ENCODE results near the gene ADAT3. TPM values are rescaled to one million over a fixed set of nuclear protein-coding genes. Genes with fewer than 3 reads are reported as not detected.

ADAT3 gene
- 1 to 10 TPM; 3.7 to 4.9 TPM for total RNA-seq
- polyA plus RNA-seq, result 1 to 10 TPM; 1.4 to 3.9 TPM

DNA sequence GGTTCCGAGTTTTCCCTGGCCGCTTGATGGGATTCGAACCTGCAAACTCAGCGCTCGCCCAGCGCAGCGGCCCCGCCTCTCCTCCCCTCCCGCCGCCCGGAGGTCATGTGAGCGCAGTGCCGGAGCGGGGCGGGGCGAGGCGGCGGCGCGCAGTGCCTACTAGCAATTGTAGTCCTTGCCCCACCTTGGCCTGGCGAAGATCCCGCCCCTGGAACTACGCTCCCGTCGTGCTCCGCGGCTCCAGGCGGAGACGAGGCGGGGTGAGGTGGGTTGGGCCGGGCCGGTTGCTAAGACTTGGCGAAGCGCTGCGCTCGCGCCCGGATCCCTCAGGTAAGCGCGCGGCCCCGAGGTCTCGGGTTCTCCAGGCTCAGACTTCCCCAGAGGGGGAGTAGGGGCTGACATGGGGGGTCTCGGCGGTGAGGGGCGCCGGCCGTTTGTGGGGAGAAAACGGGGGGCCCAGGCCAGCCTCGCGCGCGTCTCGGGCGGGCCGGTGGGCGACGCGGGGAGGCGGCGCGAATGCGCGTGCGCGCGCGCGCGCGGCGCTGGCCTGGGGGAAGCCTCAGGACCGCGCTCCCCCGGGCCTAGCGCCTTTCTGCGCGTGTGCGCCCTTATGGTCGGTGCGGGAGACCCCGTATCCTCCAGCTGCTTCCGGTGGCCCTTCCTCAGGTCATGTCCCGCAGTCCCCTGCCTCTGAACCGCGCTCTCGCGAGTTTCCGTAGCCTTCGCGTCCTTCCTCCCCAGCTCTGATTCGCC, at the start of gene ADAT3, which contains the start of gene SCAMP4:
ADAT3 (plus strand) TSS at position 290 of the 753 bp plus-strand sequence. CDS start 6,649 bp downstream, outside the sequence.
SCAMP4 (plus strand) TSS at position 290 of the 753 bp plus-strand sequence. CDS start 9,621 bp downstream, outside the sequence.
- peaks cover 14% of the 10 kb centered on the region for H3K4me1 ChIP-seq (ENCODE audit: insufficient read depth, low read length)
- POLR2A ChIA-PET (ENCODE audit: partially characterized antibody), result interaction anchor here (0.6 to 2.4 kb wide), 12 partner anchors 8 to 425 kb away, joined by 3 to 15 read pairs (median 4); no protein-coding TSS in a partner anchor

GRCh38 chr19:1855828-1856255, 49.4 kb upstream of the ADAT3 start:
- Mint-ChIP-seq H3K4me3 (peak overlapping the region; percentile 82 to 88 (median 86)), H3K36me3 (peaks cover 0 to 4% of the 10 kb centered on the region in 2 donors), H3K27ac (peak overlapping the region; percentile 89 to 94 (median 93)), H3K27me3 (no peaks in the 10 kb centered on the region), H3K9me3 (peaks cover 0 to 2% (median 0%) of the 10 kb centered on the region in 8 donors), H3K4me1 (peaks cover 23 to 69% (median 46%) of the 10 kb centered on the region in 4 donors)
- ChIA-PET POLR2A (ENCODE audit: partially characterized antibody) (interaction anchor here (0.7 to 5.1 kb wide), 11 partner anchors 9 to 756 kb away, joined by 3 to 41 read pairs (median 5); partner anchors contain the start of genes ABHD17A and MKNK2), CTCF (ENCODE audit: partially characterized antibody) (interaction anchor here (1.8 kb wide), 1 partner anchor 10 kb away, joined by 4 read pairs; no protein-coding TSS in a partner anchor)
- DNase-seq, result peak in 4 of 5 donors; percentile 26 to 60 (median 38)
- H3K4me1 ChIP-seq (ENCODE audit: insufficient read depth, low read length), result peaks cover 92% of the 10 kb centered on the region
- peak overlapping the region; percentile 73 for H3K27ac ChIP-seq (ENCODE audit: low read depth, low read length)
- H3K9me3 ChIP-seq (ENCODE audit: control insufficient read depth in 1 of 2, low read length in 2 of 2), result no peaks in the 10 kb centered on the region
- no peaks in the 10 kb centered on the region for H3K36me3 ChIP-seq (ENCODE audit: insufficient read depth, low read length)
- H3K27me3 ChIP-seq (ENCODE audit: insufficient read depth, low read length), result no peaks in the 10 kb centered on the region
- intact Hi-C loops (cut with micrococcal nuclease), result loop anchor here (1.0 kb wide), 1 partner anchor 8 kb away; no protein-coding TSS in a partner anchor
- H3K4me3 ChIP-seq (ENCODE audit: low read length in 2 of 2), result peak overlapping the region; percentile 67 to 77

More for the DNA sequence above, at the start of gene ADAT3, which contains the start of gene SCAMP4:
- Histone ChIP-seq H3K27ac (ENCODE audit: low read depth, low read length) (peak within 1 kb of the TSS; percentile 62), H3K27me3 (ENCODE audit: insufficient read depth, low read length) (no peaks in the 10 kb centered on the region), H3K36me3 (ENCODE audit: insufficient read depth, low read length) (no peaks in the 10 kb centered on the region), H3K9me3 (ENCODE audit: control insufficient read depth in 1 of 2, low read length in 2 of 2) (no peaks in the 10 kb centered on the region), H3K4me3 (ENCODE audit: low read length in 2 of 2) (peak within 1 kb of the TSS; percentile 57 to 75)
- Mint-ChIP-seq H3K9me3 (no peaks in the 10 kb centered on the region), H3K4me3 (peak within 1 kb of the TSS; percentile 87 to 96 (median 93)), H3K27me3 (no peaks in the 10 kb centered on the region), H3K4me1 (peaks cover 10 to 46% (median 12%) of the 10 kb centered on the region in 4 donors), H3K27ac (peak within 1 kb of the TSS; percentile 82 to 97 (median 96)), H3K36me3 (peaks cover 0 to 2% of the 10 kb centered on the region in 2 donors)
- peak; percentile 96 to 99 (median 98) for DNase-seq
- intact Hi-C loops (cut with micrococcal nuclease), result loop anchor here (1.0 kb wide), 7 partner anchors 8 to 57 kb away; partner anchors contain the start of genes ABHD17A and REXO1
- CTCF ChIA-PET (ENCODE audit: partially characterized antibody), result interaction anchor here (0.9 kb wide), 1 partner anchor 41 kb away, joined by 4 read pairs; no protein-coding TSS in a partner anchor

DNA sequence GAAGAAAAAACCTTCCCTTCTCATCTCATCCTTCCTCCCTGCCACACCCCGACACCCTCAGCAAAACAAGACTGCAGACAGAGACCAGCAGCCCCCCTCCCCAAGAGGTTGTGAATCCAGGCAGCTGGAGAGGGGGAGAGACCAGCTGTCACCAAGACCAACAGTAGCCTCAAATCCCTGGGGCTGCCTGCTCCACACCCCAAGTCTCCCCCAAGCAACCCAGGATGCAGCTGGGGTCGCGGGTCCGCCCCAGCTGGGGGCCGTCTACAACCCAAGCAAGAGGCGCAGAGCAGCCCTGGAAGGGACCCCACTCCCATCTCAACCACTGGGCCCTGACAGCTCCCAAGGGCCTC, 48.9 kb upstream of the ADAT3 start:
- H3K4me1 ChIP-seq (ENCODE audit: insufficient read depth, low read length), result peaks cover 96% of the 10 kb centered on the region
- H3K4me3 Mint-ChIP-seq, result peak overlapping the region; percentile 82 to 88 (median 86)
- H3K27ac ChIP-seq (ENCODE audit: low read depth, low read length), result peak overlapping the region; percentile 73
- H3K4me3 ChIP-seq (ENCODE audit: low read length in 2 of 2), result peak overlapping the region; percentile 67 to 77
- H3K4me1 Mint-ChIP-seq, result peaks cover 22 to 69% (median 48%) of the 10 kb centered on the region in 4 donors
- H3K9me3 ChIP-seq (ENCODE audit: control insufficient read depth in 1 of 2, low read length in 2 of 2), result no peaks in the 10 kb centered on the region
- H3K27ac Mint-ChIP-seq, result peak overlapping the region; percentile 89 to 94 (median 93)
- H3K36me3 ChIP-seq (ENCODE audit: insufficient read depth, low read length), result no peaks in the 10 kb centered on the region
- H3K36me3 Mint-ChIP-seq, result peaks cover 0 to 4% of the 10 kb centered on the region in 2 donors
- ChIA-PET POLR2A (ENCODE audit: partially characterized antibody) (interaction anchor here (0.7 to 5.1 kb wide), 9 partner anchors 8 to 755 kb away, joined by 3 to 41 read pairs (median 6); partner anchors contain the start of genes ABHD17A and MKNK2), CTCF (ENCODE audit: partially characterized antibody) (no interaction called here)
- peak in 1 of 5 donors; percentile 45 for DNase-seq
- H3K27me3 ChIP-seq (ENCODE audit: insufficient read depth, low read length), result no peaks in the 10 kb centered on the region
- H3K27me3 Mint-ChIP-seq, result no peaks in the 10 kb centered on the region
- peaks cover 0 to 2% (median 0%) of the 10 kb centered on the region in 8 donors for H3K9me3 Mint-ChIP-seq
- intact Hi-C loops (cut with micrococcal nuclease), result no loop called here

DNA sequence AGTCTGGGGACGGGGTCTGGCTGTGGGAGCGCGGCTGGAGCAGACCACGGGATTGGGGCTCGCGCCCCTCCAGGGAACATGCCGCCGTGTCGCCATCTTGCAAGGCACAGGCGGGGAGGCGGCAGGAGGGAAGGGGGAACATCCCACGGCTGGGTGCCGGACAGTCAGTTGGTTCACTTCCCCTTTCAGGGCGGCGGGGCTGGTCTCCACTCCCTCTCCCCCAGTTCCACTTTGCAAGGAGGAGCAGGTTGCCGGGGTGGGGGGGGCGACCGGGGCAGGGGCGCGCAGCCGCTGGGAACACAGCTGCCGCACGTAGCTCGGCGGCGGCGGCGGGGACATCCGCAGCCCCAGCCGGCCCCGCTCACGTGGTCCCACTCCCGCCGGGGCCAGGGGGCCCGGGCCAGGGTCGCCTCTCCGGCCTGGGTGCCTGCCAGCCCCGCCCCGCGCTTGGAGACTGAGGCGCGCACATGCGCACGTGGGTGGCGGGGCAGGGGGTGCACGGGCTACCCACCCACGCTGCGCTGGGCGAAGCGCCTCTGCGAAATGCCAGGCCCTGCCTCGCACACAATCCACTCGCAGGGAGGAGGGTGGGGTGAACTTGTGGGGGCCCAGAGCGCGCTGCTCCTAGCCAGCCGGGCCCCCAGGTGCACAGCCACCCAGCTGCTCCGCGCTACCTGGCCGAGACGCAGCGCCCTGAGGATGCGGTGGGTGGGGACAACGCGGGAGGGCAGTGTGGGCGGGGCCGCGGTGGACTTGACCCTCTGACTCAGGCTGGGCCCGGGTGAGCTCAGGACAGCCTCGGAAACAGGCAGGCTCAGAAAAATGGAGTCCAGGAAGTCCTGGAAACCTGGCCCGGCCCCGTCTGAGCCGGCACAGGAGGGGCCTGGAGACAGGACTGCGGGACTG, 48.2 kb upstream of the ADAT3 start:
- H3K27ac ChIP-seq (ENCODE audit: low read depth, low read length), result peak overlapping the region; percentile 73
- Mint-ChIP-seq H3K36me3 (peaks cover 0 to 4% of the 10 kb centered on the region in 2 donors), H3K27ac (peak overlapping the region; percentile 90 to 99 (median 94)), H3K27me3 (no peaks in the 10 kb centered on the region), H3K4me3 (peak overlapping the region; percentile 82 to 88 (median 86)), H3K9me3 (peaks cover 0 to 2% (median 0%) of the 10 kb centered on the region in 8 donors), H3K4me1 (peaks cover 25 to 74% (median 53%) of the 10 kb centered on the region in 4 donors)
- peaks cover 96% of the 10 kb centered on the region for H3K4me1 ChIP-seq (ENCODE audit: insufficient read depth, low read length)
- no peaks in the 10 kb centered on the region for H3K36me3 ChIP-seq (ENCODE audit: insufficient read depth, low read length)
- DNase-seq, result peak in 4 of 5 donors; percentile 34 to 42 (median 40)
- CTCF ChIA-PET (ENCODE audit: partially characterized antibody), result interaction anchor here (0.6 to 1.4 kb wide), 3 partner anchors 8 to 85 kb away, joined by 3 to 4 read pairs (median 3); no protein-coding TSS in a partner anchor
- intact Hi-C loops (cut with micrococcal nuclease), result no loop called here
- POLR2A ChIA-PET (ENCODE audit: partially characterized antibody), result interaction anchor here (0.9 to 5.1 kb wide), 11 partner anchors 8 to 228 kb away, joined by 3 to 41 read pairs (median 6); partner anchors contain the start of gene ABHD17A
- H3K9me3 ChIP-seq (ENCODE audit: control insufficient read depth in 1 of 2, low read length in 2 of 2), result no peaks in the 10 kb centered on the region
- no peaks in the 10 kb centered on the region for H3K27me3 ChIP-seq (ENCODE audit: insufficient read depth, low read length)
- H3K4me3 ChIP-seq (ENCODE audit: low read length in 2 of 2), result peak overlapping the region; percentile 67 to 77

GRCh38 chr19:1857648-1858326, 47.4 kb upstream of the ADAT3 start:
- Mint-ChIP-seq H3K27me3 (no peaks in the 10 kb centered on the region), H3K9me3 (peaks cover 0 to 2% (median 0%) of the 10 kb centered on the region in 8 donors), H3K4me3 (peak overlapping the region in 7 of 8 donors; percentile 51 to 80 (median 69)), H3K36me3 (peaks cover 0 to 9% of the 10 kb centered on the region in 2 donors), H3K4me1 (peaks cover 25 to 81% (median 50%) of the 10 kb centered on the region in 4 donors), H3K27ac (peak overlapping the region; percentile 76 to 99 (median 87))
- DNase-seq, result no peak
- H3K27me3 ChIP-seq (ENCODE audit: insufficient read depth, low read length), result no peaks in the 10 kb centered on the region
- peaks cover 90% of the 10 kb centered on the region for H3K4me1 ChIP-seq (ENCODE audit: insufficient read depth, low read length)
- intact Hi-C loops (cut with micrococcal nuclease), result no loop called here
- no peaks in the 10 kb centered on the region for H3K36me3 ChIP-seq (ENCODE audit: insufficient read depth, low read length)
- no peaks in the 10 kb centered on the region for H3K9me3 ChIP-seq (ENCODE audit: control insufficient read depth in 1 of 2, low read length in 2 of 2)
- CTCF ChIA-PET (ENCODE audit: partially characterized antibody), result interaction anchor here (0.6 to 1.4 kb wide), 4 partner anchors 9 to 84 kb away, joined by 3 to 4 read pairs (median 4); partner anchors contain the start of gene REXO1
- POLR2A ChIA-PET (ENCODE audit: partially characterized antibody), result interaction anchor here (0.9 to 5.1 kb wide), 7 partner anchors 9 to 228 kb away, joined by 3 to 41 read pairs (median 5); partner anchors contain the start of gene ABHD17A
- H3K4me3 ChIP-seq (ENCODE audit: low read length in 2 of 2), result peak overlapping the region in 1 of 2 donors; percentile 77
- peak overlapping the region; percentile 73 for H3K27ac ChIP-seq (ENCODE audit: low read depth, low read length)
